Astrocyte of the spinal cord (primary cell): ENCODE measurements around the gene JCHAIN.

Experiments
- DNase-seq: peaks from one replicate; pipeline ENCODE4 v3.0.0; 2011; ENCODE audit warnings: low read depth, low spot score
- H3K4me3 ChIP-seq: 2 replicates; pipeline ENCODE4 v1.5.1; 2011; ENCODE audit warnings: low read depth, mild to moderate bottlenecking, low read length, moderate library complexity
- in situ Hi-C: cut with HindIII; loops from 2 replicates; pipeline ENCODE4 v1.10.0; 2017; ENCODE audit warnings: low sequenced_read_pairs
- TF ChIP-seq, protein P1 (sequence below): IDR thresholded peaks from 2 replicates; pipeline ENCODE4 v1.5.1; 2012; ENCODE audit warnings: low read depth, mild to moderate bottlenecking, low read length, inconsistent platforms

Gene JCHAIN

DNA sequence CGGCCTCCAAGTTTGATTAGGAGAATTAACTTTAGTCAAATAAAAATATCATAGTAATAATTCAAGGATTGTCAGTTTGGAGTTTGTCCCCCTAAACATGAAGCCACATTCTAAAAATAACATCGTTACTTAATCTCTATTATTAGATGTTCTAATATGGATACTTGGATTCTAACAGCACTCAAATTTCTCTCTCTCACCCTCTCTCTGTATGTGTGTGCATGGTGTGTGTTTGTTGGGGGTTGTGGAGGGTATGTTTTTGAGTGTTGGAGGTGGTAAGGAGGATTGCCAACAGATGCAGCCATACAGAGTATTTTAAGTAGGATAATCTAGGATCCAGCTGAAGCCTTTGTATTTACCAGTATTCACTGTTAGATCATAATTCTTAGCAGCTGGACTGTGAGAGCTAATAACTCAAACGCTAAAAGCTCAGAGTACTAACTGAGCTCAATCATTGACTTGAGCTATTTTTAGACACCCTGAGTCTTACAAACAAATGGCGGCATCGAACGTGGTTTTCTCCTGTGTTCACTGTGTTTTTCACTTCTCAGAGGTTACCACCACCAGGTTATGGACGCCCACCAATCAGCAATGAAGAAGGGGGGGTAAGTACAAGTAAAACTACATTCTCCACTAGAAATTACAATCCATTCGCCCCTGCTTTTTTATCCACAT, 28.9 kb downstream of the JCHAIN start:
- no peak overlapping the region for H3K4me3 ChIP-seq
- in situ Hi-C loops: no loop called here
- DNase-seq: no peak
- TF ChIP-seq, protein P1, sequence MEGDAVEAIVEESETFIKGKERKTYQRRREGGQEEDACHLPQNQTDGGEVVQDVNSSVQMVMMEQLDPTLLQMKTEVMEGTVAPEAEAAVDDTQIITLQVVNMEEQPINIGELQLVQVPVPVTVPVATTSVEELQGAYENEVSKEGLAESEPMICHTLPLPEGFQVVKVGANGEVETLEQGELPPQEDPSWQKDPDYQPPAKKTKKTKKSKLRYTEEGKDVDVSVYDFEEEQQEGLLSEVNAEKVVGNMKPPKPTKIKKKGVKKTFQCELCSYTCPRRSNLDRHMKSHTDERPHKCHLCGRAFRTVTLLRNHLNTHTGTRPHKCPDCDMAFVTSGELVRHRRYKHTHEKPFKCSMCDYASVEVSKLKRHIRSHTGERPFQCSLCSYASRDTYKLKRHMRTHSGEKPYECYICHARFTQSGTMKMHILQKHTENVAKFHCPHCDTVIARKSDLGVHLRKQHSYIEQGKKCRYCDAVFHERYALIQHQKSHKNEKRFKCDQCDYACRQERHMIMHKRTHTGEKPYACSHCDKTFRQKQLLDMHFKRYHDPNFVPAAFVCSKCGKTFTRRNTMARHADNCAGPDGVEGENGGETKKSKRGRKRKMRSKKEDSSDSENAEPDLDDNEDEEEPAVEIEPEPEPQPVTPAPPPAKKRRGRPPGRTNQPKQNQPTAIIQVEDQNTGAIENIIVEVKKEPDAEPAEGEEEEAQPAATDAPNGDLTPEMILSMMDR: no peak

DNA sequence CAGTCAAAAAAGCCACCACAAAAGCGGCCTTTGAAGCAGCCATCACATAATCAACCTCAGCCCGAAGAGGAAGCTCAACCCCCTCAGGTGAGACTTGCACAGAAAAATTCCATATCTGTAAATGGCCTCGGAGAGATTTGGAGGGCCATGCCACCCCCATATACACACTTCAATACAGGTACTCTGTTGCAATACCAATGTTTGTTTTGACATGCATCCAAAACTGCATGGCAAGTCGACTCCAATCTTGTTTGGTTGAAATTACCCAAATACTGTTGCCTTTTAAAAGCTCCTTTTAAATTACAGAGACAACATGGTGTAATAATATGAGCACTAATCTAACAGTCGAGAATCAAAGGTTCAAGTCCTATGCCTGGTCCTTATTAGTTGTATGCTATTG, 31.8 kb downstream of the JCHAIN start:
- DNase-seq: no peak
- in situ Hi-C loops: no loop called here
- H3K4me3 ChIP-seq: no peak overlapping the region
- TF ChIP-seq, protein P1: no peak

DNA sequence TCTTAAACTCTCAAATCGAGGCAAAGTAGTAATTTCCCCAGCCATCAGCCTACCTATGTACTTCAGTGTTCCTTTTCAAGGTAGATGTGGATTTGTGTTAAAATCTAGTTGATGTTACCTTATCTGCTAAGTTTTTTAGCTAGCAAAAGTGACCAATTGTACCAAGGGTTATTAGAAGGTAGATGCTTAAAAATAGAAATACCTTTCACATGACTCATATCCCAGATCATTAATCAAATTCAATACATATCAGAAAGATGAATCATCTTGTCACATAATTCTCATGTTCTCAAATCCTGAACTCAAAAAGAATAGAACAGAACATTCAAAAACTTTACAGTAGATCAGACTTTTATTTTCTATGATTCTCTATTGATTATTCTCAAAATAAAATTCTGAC, 34.3 kb downstream of the JCHAIN start:
- H3K4me3 ChIP-seq: no peak overlapping the region
- TF ChIP-seq, protein P1: no peak
- peak; percentile 32 for DNase-seq
- in situ Hi-C loops: no loop called here

DNA sequence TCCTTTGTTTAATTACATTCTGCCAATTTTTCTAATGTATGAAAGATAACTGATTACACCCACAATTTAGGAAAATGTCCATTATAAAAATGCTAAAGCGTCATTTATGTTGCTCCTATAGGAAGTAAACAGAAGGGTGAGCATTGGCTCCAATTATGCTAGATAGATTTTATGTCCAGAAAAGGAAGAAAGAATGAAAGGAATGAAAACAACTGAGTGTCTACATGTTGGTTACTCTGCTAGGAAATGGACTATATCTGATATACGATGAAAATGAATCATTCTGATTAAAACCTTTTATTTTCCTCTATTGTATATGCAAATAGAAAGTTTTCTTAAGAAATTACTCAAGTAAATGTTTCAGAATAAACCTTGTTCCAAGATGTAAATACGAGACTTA, 36.1 kb downstream of the JCHAIN start:
- in situ Hi-C loops: no loop called here

DNA sequence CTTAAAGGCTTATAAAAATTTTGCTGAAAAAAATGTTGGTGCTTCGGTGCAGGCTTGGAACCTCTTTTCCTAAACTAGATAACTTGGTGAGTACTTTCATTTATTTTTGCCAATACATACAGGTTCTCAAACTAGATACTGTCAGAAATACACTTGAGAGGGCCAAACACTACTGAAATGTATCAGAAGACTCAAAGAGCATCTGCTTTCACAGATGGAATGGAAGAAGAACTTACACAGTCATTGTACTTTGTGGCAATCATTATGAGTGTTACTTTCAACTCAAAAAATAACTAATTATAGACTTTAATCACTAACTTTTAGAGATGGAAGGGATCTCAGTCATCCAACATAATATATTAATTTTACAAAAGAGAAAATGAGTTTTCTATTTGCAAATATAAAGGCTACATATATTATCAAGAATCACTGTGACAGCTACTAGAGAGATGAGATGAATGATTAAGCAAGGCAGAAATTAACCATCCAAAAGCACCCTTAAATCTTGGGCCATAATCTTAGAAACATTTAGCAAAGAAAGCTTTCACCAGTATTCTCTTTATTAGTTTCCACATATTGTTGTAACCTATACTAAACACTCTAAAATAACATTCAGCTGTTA, 36.7 kb downstream of the JCHAIN start:
- in situ Hi-C loops: no loop called here
- H3K4me3 ChIP-seq: no peak overlapping the region
- TF ChIP-seq, protein P1: no peak
- DNase-seq: no peak

More for the DNA sequence above, 36.1 kb downstream of the JCHAIN start:
- TF ChIP-seq, protein P1: no peak
- DNase-seq: no peak
- no peak overlapping the region for H3K4me3 ChIP-seq

DNA sequence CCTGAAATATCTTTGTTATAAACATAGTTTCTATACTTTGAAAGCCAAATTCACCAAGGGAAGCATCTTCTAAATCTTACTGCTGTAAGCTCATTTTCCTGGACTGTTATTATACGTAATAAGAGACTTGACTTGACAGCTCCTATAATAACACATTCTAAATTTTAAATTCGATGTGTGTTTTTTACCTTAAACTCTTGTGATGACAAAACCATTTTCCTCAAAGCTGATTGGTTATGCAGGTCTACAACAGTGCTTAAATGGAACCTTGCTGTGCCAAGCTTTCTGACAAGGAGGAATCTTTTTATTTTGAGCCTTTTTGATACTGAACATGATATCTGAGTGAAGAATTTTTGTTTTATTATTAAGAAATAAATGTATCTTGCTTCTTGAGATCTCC, 37.9 kb downstream of the JCHAIN start, which contains the start of gene ENAM:
ENAM (plus strand) TSS at position 301 of the 400 bp plus-strand sequence. CDS start 757 bp downstream, outside the sequence.
- TF ChIP-seq, protein P1: no peak
- DNase-seq: no peak
- H3K4me3 ChIP-seq: no peak within 1 kb of the TSS
- in situ Hi-C loops: no loop called here
